Non-pigmented ciliary epithelial cell (primary cell): Measurements from ENCODE around the gene CUX1.
"Not testable (repeated sequence)": the region's sequence is repeated elsewhere in the genome, so short reads cannot be mapped to it uniquely, and the experiment has no call there.

Source experiments
- DNase-seq: peaks from one replicate; pipeline ENCODE4 v3.0.0-alpha.2; 2010; ENCODE audit warnings: low read depth

Gene CUX1

DNA sequence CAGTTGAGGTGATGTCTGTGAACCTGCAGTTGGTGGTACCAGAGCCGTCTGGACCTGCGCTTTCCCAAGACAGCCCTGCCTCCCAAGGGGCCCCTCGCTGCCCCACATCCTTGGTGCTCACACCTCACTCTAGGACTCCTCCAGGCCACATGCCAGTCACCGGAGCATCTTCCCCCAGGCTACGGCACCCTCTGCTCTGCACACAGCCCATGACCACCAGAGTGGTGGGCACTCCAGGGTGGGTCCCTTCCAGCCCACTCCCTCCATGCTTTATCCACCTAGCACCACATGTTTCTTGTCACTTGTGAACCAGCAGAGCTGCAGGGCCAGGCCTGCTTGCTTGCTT is 285.6 kb downstream of the CUX1 start:
- no peak for DNase-seq

DNA sequence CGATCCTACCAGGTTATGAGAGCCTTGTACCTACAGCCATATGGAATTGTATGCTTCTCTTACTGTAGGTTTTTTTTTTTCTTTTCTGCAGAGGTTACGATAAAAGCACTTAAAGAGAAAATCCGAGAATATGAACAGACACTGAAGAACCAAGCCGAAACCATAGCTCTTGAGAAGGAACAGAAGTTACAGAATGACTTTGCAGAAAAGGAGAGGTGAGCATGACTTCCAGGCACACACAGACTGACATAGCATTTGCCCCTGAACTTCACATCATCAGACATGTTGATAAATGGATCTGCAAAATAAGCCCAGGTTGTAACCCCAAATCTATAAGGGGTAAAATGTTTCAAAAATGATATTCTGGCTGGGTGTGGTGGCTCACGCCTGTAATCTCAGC is 286.8 kb downstream of the CUX1 start:
- no peak for DNase-seq

DNA sequence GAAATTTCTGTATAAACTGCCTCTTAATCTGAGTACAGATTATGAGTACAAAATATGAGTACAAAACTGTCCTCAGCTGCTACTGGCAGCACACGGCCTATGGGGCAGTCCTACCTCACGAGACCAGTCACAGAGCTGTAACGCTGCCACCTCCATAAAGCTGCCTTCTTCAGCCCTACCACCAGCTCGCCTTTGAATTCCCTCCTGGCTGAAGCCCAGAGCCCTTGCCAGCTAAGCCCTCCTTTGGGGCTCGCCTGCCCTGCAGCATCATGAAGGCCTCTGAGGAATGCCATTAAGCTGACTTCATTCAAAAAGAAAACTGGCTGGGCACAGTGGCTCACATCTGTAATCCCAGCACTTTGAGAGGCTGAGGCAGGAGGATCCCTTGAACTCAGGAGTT is 289.2 kb downstream of the CUX1 start:
- no peak for DNase-seq

DNA sequence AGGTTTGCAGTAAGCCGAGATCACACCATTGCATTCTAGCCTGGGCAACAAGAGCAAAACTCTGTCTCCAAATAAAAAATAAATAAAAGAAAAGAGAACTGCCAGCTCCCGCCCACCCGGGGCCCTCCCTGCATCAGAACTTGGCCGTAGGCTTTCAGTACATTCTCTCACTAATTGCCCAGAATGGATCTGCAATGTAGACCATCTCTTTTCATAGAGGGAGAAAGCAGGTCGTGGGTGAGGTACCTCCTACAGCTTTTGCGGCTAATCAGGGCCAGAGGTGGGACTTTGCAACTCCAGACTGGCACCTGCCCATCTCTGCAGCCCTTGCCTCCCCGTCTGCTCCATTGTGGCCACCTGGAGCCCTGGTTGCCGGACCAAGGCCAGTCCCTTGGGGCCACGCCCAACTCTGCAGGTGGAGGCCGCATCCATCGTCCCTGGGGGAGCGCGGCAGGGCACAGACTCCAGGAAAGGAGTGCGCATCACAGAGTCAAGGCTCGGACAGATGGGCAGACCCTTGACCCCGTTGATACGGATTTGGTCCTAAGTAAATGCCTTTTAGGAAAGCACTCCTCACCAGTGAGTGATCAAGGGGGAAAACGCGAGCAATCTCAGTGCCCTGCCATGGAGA is 290.2 kb downstream of the CUX1 start:
- no peak for DNase-seq

DNA sequence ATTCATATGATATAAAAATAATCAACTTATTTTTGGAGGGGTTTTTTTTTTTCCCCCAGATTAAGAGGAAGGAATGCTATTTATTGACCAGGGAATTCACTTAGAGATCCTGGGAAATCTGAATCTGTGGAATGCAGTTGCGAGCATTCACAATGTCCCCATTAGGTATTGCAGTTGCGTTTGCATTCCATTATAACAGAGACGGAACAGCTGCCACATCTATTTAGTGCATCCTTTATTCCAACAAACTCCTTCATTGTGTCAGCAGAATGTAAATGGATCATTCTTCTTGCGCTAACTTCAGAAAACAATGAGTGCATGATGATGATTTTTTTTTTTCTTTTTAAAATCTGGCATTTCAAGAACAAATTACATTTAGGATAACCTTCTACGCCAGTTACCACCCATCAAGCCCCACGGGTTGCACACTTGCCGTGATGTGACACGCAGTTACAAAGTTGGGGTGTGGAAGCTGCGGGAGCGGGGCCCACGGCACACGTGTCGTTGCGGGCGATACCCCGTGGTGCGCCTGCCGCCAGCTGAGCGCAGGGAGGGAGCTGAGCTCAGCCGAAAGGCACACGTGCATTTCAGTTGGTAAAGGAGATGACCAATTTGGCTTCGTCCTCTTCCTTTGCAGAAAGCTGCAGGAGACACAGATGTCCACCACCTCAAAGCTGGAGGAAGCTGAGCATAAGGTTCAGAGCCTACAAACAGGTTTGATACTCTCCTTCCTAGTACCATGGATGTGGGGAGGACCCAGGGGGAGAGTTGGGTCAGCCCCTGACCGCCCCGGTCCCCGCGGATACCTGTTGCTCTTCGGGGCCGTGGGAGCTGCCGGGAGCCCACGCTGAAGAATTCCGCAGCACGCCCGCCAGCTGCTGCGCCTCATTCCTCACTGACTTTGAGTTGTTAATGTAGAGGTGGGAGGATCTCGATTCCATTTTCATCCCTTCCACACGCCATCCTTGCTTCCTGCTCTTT is 293.9 kb downstream of the CUX1 start:
- no peak for DNase-seq

DNA sequence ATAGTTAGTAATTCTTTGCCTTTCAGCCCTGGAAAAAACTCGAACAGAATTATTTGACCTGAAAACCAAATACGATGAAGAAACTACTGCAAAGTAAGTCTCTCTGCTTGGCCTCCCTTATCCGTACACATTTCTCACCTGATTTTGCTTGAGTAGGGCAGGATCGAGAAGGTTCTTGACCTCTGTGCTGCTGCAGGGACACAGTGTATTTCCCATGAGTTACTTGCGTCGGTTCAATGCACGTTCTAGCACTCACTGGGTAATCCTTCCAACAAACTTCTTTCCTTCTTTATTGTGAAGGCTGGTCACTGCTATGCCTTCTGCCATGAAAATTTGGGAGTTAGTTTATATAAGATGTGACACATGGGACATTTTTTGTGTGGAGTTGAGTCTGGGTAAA is 297.8 kb downstream of the CUX1 start:
- no peak for DNase-seq

DNA sequence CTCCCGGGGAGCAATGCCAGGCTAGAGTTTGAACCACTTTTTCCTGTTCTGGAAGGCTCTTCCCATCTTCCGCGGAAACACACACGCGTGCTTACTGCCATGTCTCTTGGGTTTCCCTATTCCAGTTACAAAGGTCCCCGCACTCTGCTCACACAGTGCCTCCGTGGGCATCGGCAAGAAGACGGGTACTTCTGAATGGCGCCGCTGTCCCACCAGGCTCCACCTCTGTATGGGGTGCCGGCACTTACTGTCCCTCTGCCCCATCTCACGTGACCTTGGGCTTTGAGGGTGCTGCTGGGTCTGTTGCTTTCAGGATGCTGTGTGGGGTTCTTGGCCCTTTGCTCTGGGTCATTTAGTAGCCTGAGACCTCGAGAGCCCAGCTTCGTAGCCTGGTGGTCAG is 298.5 kb downstream of the CUX1 start:
- DNase-seq = no peak

DNA sequence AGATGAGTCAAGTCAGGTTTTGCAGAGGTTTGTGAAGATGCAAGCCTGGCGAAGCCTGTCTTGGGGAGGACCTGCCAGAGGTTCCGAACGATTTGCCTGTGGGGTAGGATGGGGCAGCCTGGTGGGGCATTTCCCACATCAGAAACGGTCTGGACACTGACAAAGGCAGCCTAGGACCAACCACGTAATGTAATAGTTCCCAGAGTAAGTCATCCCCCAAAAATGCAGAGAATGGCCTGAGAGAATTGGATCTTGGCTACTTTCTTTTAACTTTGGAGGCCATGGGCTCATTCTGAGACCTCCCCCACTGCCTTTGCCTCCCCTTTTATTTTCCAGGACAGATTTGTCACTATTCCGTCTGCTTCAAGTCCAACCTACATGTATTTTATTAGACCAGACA is 300.3 kb downstream of the CUX1 start:
- DNase-seq = peak; percentile 72

DNA sequence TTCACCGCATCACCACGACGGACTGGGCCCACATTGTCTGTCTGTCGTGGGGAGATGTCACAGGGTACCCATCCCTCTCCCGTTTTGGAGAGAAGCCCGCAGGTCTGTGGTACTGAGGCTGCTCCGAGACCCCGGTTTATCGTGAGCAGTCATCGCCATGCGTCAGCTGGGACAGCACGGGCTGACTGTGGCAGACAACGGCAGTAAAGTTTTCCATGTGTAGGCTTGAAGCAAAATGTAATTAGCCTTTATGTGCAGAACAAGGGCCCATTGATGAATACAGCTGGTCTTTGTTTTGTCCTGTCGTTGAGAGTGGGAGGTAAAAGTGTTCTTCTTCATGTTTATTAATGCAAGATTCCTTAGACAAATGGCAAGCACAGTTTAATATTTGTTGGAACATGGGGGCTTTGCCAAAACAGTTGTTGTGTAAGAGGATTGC is 301.8 kb downstream of the CUX1 start:
- DNase-seq = no peak

DNA sequence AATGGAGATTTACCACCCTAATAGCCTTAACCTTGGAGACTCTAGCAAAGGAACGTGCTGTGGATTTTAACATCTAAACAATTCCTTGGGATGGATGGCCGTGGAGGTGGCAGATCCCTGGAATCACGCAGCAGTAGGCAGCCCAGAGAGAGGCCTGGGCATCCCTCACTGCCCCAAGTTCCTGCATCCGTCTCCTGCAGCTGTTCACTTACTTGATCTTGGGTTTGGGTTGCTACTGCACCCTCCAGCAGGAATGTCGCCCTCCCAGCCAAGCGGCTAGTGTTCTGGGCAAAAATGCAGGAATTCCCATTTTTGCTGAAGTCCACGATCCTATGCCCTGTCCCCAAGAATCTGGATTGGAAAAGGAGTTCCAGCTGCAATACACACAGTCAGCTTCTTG is 302.5 kb downstream of the CUX1 start:
- DNase-seq = no peak

DNA sequence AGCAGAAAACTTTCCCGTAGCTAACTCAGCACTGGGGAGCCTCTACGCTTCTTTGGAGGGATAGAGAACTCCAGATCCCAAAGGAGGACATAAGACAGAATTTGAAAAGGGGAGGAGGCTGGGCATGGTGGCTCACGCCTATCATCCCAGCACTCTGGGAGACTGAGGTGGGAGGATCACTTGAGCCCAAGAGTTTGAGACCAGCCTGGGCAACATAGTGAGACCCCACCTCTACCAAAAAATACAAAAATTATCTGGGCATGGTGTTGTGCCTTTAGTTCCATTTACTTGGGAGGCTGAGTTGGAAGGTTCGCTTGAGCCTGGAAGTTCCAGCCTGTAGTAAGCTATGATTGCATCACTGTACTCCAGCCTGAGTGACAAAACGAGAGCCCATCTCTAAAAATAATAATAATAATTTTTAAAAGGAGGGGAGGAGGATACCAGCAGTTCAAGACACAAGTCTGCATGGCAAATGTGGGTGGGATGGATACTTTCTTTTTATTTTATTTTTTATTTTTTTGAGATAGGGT is 303.3 kb downstream of the CUX1 start:
- no peak for DNase-seq

DNA sequence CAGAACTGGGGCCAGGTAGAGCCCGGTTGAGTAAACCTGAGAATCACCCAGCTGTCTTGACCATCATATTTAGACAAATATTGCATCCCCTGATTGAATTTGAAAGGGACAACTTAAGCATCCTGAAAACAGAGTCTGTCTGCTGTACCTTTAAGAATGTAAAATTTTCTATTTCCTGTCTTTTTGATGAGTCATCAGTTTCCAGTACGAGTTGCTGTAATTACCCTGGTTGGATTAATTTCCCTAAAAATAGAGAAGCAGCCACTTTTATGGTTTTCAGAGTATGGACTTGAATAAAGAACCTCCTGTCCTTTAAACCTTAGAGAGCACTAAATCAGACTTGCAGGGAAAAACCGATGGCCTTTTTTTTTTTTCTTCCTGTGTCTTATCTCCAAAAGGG is 304.6 kb downstream of the CUX1 start:
- DNase-seq = no peak

DNA sequence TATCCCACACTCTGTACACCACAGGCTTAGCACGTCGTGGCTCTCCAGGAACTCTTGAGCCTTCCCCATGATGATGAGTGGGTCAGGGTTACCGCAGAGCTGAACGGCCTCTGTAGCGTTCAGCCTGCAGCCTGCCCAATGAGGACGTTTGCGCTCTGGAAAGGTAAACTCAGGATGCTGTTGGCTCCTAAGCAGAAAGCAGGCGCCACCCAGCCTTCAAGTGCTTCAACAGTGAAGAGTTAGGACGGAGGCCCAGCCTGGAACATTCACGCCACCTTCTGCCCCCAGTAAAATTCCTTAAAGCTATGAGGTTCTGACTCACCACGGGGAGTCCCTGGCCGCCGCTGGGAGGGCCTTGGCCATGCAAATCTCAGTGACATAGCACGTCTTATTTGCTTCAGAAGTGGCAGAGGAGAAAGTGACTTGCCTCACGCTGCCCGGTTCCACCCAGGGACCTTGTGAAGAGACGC is 307.7 kb downstream of the CUX1 start:
- DNase-seq = peak; percentile 72

DNA sequence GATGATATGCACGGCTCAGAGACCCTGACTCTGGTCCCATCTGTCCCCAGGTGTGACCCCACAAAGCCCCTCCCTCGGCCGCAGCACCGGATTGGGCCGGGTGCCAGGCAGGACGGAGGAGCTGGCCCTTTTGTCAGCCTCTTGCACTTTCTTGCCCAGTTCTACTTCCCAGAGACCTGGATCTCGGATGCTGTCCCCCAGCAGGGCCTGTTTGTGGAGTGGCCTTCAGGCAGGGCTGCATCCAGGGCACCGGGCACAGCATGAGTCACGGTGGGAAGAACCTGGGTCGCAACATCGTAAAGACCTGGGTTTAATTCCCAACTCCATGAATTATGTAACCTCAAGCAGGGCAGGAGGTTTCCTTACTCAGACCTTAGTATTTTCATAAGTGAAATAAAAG is 310.9 kb downstream of the CUX1 start:
- no peak for DNase-seq

DNA sequence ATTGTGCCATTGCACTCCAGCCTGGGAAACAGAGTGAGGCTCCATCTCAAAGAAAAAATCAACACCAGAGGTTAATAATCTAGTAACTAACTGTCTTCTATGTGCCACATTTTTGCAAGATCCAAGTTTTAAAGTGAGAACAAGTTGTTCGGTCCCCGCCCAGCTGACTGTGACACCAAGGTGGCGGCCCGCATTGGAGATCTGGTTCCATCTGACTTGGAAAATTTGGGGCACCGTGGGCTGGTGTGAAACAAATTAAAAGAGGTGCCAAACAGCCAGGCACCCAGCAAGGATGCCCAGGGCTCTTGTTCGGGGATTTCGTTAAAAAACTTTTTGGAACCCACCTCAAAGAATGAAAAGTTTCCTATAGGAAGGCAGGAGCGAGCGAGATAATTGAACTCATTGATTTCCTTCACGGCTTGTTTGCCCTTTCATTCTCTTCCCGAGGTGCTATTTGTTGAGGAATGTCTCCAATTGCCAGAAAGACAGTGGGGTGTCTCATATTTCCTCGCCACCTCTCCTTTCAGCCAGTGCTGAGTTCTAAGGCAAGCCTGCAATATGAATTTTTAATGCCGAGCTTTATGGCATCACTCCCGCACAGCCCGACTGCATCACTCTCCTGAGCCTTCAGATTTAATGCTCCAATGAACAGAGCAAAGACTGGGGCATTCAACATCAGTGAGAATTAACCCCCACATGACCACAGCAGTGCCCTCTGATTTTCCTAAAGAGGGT is 312.4 kb downstream of the CUX1 start:
- DNase-seq = no peak

DNA sequence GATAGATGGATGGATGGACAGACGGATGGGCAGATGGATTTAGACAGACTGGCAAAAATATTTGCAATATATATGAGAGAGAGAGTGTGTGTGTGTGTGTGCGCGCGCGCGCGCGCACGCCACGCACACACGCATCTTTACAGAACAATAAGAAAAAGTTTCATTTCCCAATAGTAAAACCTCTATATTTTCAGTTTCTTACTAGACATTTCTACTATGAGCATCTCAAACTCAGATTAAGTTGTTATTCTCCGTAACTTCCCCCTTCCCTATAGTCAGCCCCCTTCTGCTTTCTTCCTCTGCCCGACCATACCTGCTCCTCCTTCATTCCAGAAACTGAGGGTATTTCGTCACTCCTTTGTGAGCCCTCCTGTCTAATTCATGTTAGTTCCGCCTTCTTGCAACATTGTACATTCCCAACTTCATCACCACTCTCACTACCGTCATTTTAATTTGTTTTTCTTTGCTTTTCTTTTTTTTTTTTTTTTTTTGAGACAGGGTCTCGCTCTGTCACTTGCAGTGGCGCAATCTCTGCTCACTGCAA is 314.9 kb downstream of the CUX1 start:
- no peak for DNase-seq

DNA sequence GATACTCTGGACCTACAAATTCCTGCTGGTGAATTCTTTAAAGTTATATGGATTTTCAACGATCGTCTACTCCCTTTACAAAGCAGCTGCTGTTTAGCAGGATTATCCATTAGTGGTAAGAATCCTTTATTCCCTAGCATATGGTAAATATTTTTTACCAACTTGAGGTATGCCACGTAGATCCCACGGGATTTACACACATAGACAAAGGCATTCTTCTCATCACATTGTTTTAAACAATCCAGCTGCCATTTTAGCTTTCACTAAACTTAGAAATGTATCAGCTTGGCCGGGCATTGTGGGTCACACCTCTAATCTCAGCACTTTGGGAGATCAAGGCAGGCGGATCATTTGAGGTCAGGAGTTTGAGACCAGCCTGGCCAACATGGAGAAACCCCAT is 321.2 kb downstream of the CUX1 start:
- no peak for DNase-seq

DNA sequence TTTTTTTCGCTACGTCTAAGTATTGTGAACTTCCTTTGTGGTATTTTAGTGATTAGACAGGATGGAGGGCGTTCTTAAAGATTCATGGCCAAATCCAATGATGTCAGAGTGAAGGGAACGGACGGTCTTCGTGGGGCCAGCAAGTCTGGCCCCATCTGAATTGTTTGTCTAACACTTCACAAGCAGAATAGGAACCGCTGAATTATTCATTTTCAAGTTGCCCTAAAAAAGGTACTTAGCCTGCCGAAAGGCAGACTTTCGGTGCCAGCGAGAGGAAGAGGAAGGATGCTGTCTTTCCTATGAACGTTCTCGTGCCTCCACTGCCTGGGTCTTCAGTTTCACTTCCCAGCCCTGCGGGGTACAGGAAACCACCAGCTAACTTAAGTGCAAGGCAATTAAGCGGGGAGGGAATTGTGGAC is 323.5 kb downstream of the CUX1 start:
- DNase-seq = no peak

DNA sequence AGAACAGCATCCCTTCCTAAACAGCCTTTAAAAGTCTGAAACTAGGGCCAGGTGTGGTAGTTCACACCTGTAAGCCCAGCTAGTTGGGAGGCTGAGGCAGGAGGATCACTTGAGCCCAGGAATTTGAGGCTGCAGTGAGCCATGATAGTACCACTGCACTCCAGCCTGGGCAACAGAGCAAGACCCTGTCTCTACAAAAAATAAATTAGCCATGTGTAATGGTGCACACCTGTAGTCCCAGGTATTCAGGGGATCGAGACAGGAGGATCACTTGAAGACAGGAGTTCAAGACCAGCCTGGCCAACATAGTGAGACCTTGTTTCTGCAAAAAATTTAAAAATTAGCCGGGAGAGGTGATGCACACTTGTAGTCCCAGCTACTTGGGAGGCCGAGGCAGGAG is 325.0 kb downstream of the CUX1 start:
- DNase-seq = not testable (repeated sequence)

DNA sequence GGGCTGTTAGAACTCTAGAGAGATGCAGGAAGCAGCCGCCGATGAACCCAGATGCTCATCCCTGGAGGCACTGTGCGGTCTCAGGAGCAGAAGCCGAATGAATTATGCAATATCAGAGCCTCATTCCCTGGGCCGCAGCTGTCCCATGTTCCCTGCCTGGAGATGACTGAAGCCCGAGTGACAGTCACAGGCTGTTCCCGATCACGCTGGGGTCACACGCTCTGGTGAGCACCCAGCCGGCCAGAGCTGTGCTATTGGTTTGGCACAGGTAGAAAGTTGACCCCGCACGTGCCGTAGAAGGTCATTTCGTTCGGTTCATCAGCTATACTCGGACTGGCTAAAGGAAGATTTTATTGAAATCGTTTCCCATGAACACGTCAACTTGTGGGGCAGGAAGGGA is 328.7 kb downstream of the CUX1 start:
- no peak for DNase-seq

DNA sequence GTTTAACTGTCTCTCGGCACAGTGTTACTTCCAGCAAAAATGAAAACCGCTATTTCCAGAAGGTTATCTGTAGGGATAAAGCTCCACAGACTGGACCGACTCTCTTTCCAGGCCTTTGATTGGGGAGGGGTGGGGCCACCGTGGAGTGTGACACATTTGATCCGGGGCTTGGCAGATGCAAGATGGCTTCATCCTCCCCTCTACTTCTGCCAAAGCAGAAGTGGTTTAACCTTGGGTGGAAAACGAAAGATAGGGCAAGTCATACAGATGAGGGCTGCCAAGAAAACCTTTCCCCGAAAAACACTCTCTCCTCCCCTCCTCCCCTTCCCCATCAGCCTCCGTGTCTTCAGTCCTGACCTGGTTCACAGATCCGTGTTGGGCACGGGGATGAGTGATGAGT is 329.6 kb downstream of the CUX1 start:
- no peak for DNase-seq

DNA sequence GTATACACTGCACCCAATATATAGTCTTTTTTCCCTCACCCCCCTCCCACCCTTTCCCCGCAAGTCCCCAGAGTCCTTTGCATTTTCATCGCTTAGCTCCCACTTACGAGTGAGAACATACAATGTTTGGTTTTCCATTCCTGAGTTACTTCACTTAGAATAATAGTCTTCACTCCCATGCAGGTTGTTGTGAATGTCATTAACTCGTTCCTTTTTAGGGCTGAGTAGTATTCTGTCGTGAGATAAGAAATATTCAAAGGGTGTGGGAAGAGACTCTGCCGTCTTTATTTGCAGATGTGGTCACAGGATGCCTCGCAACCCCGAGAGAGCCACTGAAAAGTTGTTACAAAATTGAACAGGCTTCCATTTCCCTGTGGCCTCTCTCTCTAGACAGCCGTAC is 331.4 kb downstream of the CUX1 start:
- DNase-seq = no peak
